IPS-11a (cell line): ENCODE measurements around the gene ARRDC5.
"Not testable (repeated sequence)": the region's sequence is repeated elsewhere in the genome, so short reads cannot be mapped to it uniquely, and the experiment has no call there.

Experiments used
- H3K4me3 ChIP-seq: one replicate; pipeline ENCODE4 v1.5.1; 2013; ENCODE audit warnings: low read depth, low read length, control low read depth

The ARRDC5 gene

DNA sequence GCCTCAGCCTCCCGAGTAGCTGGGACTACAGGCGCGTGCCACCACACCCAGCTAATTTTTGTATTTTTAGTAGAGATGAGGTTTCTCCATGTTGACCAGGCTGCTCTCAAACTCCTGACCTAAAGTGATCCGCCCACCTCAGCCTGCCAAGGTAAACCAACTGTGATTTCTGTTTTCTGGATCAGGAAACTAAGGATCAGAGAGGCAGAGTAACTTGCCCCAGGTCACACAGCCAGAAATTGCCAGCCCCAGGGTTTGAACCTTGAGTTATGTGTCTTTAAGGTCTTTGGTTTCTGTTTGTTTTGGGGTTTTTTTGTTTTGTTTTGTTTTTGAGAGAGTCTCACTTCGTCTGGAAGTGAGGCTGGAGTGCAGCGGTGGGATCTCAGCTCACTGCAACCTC, 31.0 kb downstream of the ARRDC5 start:
- no peak overlapping the region for H3K4me3 ChIP-seq

DNA sequence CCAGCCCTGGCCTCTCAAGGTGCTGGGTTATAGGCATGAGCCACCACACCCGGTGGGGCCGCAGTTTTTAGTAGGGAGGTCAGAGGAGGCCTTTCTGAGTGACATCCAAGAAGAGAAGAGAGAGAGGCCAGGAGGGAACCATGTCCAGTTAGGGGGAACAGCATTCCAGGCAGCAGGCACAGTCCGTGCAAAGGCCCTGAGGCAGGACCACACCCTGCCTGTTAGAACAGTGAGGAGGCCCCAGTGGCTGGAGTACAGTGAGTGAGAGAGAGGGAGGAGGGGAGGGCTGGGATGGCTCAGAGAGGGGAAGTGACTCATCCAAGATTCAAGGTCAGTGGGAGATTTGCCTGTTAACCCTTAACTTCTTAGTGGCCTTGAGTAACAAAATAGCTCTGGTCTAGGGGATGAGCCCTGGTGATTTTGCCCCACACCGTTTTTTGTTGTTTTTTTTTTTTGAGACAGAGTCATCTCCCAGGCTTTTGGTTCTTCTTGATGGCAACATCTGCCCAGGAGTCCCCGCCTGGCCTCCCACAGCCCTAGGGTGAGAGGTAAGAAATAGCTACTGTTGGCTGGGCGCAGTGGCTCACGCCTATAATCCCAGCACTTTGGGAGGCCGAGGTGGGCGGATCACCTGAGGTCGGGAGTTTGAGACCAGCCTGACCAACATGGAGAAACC, 32.5 kb downstream of the ARRDC5 start:
- H3K4me3 ChIP-seq, result no peak overlapping the region

DNA sequence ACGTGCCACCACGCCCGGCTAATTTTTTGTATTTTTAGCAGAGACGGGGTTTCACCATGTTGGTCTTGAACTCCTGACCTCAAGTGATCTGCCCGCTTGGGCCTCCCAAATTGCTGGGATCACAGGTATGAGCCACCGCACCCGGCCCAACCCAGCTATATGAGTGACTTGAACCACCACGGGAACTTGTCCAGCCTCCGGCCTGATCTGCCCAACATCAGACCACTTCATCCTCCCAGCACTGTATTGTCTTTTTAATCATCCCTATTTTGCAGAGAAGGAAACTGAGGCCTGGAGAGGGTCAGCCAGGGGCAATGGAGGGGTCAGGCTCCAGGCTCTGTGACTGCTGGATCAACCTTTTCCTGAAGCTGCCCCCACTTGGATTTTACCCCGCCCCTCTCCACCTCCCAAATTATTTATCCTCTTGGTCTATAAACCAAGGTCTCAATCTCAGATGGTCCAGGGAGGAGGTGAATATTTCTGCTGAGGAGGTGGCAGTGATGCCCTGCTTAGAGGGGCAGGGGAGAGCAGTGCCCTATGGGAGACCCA, 34.3 kb downstream of the ARRDC5 start:
- no peak overlapping the region for H3K4me3 ChIP-seq

DNA sequence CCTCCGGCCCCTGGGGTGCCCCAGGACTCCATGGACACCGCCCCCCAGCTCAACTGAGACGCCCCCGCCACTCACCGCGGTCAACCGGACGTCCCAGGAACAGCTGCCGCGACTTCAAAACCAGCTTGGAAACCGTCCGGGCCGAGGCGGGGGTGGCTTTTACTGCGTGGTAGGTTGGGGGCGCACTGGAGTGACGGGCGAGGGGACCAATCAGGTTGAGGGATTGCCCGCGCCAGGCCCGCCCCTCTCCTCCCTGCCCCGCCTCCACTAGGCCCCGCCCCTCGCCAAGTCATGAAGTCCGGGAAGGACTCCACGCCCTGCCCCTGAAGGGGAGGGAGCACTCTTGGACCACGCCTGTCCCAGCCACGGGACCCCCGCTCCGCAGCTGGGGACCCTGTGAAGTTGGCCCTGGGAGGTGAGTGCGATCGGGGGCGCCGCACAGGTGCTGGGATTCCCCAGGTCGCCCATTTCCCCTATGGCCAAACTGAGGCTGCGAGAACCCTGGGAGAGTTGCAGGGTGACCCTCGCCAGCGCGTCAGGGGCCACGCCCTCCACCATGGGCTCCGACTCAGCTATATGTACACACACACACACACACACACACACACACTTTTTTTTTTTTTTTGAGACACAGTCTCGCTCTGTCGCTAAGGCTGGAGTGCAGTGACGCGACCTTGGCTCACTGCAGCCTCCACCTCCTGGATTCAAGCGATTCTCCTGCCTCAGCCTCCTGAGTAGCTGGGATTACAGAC, 35.0 kb downstream of the ARRDC5 start, which contains the start of gene PLIN3:
Gene PLIN3, minus strand, starts transcription at position 134 of the 752 bp plus-strand sequence. CDS start 6,273 bp downstream, outside the sequence.
- H3K4me3 ChIP-seq, result peak within 1 kb of the TSS; percentile 65

DNA sequence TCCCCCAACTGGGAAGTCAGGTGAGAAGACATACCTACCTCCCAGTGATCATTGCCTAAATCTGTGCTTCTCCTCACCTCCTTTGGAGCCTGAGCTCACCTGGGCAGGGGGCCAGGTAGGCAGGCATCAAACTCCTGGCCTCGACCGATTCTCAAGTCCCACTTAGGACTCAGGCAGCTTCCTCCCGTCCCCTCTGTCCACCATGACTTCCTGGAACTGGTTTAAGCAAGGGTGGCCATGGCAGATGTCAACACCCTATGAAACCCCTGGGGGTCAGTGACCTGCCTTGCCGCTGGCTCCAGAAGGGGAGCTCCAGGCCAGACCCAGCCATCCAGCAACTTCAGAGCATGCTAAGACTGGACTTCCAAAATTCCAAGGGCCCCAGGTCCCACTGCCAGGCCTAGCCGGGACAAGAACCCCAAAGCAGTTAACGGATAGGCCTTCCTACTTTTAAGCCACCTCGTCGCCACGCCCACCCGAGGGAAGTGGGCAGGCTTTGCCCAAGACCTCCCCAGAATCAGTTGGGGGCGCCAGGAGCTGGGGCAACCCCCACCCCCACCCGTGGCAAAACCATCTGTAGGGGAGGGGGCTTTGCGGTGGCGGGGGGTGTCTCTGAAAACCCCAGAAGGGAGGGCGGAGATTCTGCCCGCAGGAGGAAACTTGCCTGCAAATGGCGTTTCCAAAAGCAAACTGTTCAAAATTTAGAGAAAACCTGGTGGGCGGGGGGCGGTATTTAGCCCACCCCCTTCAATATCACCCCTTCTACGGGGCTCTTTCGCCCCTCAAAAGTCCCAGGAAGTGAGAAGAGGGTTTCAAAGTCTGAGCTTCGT, 35.9 kb downstream of the ARRDC5 start:
- peak overlapping the region; percentile 65 for H3K4me3 ChIP-seq

DNA sequence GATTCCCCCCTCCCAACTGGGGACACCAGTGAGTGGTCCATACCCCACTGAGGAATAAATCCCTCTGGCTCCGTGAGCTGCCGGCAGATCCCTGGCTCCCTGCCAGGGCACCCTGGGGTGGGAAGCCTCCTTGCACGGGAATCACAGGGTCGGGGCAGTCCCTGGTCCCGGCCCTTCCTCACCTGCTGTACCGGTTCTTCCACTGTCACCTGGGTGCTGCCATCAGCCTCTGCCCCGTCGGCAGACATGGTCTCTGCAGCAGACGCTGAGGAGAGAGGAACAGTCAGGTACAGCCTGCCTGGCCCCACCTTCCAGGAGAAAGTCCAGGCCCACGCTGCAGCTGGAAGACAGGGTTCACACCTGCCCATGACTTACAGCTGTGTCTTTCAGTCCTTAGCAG, 41.5 kb downstream of the ARRDC5 start:
- no peak overlapping the region for H3K4me3 ChIP-seq

DNA sequence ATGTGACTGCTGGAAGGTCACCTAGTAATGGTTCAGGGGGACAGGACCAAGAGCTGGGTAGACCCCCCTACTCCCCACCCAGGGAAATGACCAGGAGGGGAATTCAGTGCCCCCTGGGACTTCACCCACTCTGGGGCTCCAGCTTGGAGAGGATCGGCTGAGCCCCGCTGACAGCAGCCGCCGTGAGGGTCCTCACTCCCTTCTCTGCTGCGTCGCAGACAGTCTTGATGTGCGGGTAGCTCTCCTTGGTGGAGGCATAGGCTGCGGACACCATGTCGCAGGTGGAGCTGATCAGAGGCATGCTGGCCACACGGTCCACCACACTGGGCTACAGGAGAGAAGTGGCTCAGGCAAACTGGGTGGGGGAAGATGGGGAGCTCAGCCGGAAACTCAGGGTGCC, 43.0 kb downstream of the ARRDC5 start:
- no peak overlapping the region for H3K4me3 ChIP-seq

DNA sequence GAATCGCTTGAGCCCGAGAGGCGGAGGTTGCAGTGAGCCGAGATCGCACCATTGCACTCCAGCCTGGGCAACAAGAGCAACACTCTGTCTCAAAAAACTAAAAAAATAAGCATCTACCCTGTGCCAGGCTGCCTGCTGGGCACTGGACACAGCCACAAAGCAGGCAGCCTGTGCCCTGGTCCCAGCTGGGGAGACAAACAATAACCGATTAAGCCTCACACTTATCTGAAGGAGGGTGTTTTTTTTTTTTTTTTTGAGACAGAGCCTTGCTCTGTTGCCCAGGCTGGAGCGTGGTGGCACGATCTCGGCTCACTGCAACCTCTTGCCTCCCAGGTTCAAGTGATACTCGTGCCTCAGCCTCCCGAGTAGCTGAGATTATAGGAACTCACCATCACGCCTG, 46.2 kb downstream of the ARRDC5 start:
- not testable (repeated sequence) for H3K4me3 ChIP-seq

DNA sequence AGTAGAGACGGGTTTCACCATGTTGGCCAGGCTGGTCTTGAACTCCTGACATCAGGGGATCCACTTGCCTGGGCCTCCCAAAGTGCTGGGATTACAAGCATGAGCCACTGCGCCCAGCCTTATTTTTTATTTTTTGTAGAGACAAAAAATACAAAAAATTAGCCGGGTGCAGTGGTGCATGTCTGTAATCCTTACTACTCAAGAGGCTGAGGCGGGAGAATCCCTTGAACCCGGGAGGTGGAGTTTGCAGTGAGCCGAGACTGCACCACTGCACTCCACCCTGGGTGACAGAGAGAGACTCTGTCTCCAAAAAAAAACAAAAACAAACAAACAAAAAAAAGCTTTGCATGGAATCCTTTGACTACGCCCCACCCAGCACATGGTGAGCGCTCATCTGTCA, 49.2 kb downstream of the ARRDC5 start:
- H3K4me3 ChIP-seq, result not testable (repeated sequence)

DNA sequence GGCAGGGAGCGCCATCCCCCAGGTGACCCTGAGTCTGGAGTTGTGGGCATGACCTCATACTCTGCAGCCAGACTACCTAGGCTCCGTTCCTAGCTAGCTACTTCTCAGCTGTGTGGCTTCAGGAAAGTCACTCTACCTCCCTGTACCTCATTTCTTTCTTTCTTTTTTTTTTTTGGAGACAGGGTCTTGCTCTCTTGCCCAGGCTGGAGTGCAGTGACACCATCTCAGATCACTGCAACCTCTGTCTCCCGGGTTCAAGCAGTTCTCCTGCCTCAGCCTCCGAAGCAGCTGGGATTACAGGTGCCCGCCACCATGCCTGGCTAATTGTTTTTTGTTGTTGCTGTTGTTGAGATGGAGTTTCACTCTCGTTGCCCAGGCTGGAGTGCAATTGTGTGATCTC, 50.2 kb downstream of the ARRDC5 start:
- no peak overlapping the region for H3K4me3 ChIP-seq

DNA sequence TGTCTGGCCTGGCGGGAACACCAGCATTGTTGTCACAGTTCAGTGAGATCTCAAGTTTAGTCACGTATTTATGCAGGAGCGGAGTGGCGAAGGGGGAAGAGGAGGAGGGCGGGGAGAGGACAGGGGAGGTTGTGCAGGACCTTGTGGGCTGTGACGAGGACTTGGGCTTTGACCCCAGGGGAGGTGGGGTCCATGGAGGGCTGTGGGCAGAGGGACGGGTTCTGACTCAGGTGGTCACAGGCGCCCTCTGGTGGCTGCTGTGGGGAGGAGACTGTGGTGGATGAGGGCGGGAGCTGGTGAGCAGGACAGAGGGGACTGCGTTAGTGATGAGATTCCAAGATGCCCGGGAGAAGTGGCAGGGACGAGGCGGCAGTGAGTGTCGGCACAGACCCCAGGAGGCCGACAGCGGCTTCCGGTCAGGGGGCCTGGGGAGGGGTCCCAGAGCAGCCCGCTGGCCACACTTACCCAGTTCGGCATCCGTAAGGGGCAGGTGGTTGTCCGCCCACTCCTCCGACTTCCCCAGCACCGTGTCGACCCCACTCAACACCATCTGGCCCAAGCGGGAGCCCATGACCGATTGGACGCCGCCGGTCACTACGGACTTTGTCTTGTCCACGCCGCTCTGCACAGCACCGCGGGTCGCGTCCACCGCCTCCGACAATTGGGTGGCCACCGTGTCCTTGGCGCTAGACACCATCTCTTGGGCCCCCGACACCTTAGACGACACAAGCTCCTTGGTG, 51.0 kb downstream of the ARRDC5 start:
- no peak overlapping the region for H3K4me3 ChIP-seq

DNA sequence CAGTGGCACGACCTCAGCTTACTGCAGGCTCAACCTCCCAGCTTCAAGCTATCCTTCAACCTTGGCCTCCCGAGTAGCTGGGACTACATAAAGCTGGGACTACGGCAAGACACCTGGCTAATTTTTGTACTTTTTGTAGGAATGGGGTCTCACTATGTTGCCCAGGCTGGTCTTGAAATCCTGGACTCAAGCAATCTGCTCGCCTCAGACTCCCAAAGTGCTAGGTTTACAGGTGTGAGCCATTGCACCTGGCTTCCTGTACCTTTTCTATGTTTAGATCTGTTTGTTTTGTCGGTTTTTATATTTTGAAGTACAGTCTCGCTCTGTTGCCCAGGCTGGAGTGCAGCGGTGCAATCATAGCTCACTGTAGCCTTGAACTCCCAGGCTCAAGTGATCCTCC, 53.7 kb downstream of the ARRDC5 start:
- H3K4me3 ChIP-seq, result no peak overlapping the region

DNA sequence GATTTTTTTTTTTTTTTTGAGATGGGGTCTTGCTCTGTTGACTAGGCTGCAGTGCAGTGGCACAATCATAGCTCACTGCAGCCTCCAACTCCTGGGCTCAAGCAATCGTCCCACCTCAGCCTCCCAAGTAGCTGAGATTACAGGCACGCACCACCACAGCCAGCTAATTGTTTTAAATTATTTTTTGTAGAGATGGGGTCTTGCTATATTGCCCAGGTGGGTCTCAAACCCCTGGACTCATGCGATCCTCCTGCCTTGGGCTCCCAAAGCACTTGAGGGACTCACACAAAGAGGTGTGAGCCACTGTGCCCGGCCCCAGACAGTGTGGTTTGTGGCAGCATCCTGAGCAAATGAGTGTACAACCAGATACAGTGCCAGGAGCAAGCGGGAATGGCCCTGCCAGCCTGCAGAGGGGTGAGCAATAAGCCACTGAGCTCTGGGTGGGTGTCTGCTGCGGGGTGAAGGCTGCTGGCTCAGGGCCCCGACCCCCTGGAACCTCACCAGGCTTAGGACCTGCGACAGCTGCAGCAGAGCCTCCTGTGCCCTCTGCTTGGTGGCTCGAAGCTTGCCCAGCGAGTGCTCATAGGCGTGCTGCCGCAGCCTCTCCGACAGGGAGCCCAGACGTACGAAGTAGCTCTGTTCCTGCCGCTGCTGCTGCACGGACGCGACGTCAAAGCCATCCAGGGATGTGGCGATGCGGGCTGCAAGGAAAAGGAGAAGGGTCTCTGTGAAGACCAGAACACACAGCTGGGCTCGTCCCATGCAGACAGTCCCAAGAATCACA, 55.3 kb downstream of the ARRDC5 start:
- H3K4me3 ChIP-seq, result no peak overlapping the region

DNA sequence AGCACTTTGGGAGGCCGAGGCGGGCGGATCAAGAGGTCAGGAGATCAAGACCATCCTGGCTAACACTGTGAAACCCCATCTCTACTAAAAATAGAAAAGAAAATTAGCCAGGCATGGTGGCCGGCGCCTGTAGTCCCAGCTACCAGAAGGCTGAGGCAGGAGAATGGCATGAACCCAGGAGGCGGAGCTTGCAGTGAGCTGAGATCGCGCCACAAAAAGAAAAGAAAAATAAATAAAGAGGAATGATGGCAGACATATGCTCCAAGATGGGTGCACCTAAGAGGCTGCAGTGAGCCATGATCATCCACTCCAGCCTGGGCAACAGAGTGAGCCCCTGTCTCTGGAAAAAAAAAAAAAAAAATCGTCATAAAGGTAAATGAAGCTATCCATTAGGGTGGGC, 56.7 kb downstream of the ARRDC5 start:
- not testable (repeated sequence) for H3K4me3 ChIP-seq

DNA sequence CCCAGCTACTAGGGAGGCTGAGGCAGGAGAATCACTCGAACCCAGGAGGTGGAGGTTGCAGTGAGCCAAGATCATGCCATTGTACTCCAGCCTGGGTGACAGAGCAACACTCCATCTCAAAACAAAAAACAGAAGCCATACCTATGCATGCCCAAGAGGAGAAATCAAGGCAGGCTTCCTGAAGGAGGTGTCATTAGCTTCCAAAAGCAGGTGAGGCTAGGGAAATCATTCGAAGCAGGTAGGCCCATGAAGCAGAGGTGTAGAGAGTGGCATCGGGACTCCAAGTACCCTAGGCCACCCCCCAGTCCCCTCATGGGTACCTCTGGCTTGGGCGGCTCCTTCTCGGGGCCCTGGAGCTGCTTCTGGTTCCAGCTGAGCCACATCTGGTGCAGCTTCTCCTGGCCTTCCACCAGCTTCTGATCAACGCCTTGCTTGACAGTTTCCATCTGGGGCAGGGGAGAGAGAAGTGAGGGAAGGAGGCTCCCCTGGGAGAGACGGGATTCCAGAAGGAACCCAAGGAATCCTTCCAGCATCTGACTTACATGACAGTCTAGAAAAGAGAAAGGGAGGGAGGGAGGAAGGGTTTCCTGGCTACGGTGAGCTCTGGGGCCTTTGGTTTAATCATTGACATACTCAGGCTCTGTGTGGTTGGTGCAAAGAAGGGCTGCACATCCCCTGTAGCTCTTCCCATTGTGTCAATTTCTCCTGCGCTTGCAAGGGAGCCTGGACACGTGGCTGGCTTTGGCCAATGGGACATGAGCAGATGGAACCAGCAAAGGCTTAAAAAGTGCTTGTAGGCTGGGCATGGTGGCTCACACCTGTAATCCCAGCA, 58.1 kb downstream of the ARRDC5 start:
- no peak overlapping the region for H3K4me3 ChIP-seq

DNA sequence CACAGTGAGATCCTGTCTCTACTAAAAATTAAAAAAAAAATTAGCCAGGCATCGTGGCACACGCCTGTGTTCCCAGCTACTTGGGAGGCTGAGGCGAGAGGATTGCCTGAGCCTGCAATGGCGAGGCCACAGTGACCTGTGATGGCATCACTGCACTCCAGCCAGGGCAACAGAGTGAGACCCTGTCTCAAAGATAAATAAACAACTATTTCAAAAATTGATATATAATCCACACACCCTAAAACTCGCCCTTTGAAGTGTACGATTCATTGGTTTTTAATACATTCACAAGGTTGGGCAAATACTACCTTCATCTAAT, 59.1 kb downstream of the ARRDC5 start:
- H3K4me3 ChIP-seq, result no peak overlapping the region
